Activated CD4-positive, alpha-beta memory T cell treated with anti-CD3 and anti-CD28 coated beads for 36 hours (primary cell): ENCODE measurements around the gene LSR. TPM values are rescaled to one million over a fixed set of nuclear protein-coding genes. Genes with fewer than 3 reads are reported as not detected.

ENCODE experiments used
- CTCF ChIA-PET: fragments of 350-600 bp; sonication (Branson Sonifier 250); formaldehyde crosslinking; loops from one replicate; lab custom pipeline; 2021; ENCODE audit warnings: antibody characterized with exemption, inconsistent platforms; lab: Charles Lee
- POLR2A ChIA-PET: fragments of 350-600 bp; sonication (Branson Sonifier 250); formaldehyde crosslinking; loops from one replicate; lab custom pipeline; 2021; ENCODE audit warnings: antibody characterized with exemption; lab: Charles Lee
- DNase-seq: peaks from one replicate; pipeline ENCODE4 v3.0.0-alpha.2; 2020
- H3K27ac Mint-ChIP-seq: one replicate; pipeline ENCODE4 v1.8.0; 2021; ENCODE audit warnings: mixed read lengths
- H3K27me3 Mint-ChIP-seq: one replicate; pipeline ENCODE4 v1.8.0; 2021; ENCODE audit warnings: mixed read lengths
- H3K36me3 Mint-ChIP-seq: one replicate; pipeline ENCODE4 v1.8.0; 2021; ENCODE audit warnings: mixed read lengths
- H3K4me1 Mint-ChIP-seq: one replicate; pipeline ENCODE4 v1.8.0; 2021; ENCODE audit warnings: low read depth, mixed read lengths
- H3K4me3 Mint-ChIP-seq: one replicate; pipeline ENCODE4 v1.8.0; 2021; ENCODE audit warnings: mild to moderate bottlenecking, mixed read lengths
- H3K9me3 Mint-ChIP-seq: one replicate; pipeline ENCODE4 v1.8.0; 2021; ENCODE audit warnings: mixed read lengths
- intact Hi-C: fragments of 100-400 bp; cut with micrococcal nuclease; formaldehyde crosslinking; loops from one replicate; pipeline ENCODE4 v1.15.1; 2023
- total RNA-seq, 2 experiments: library from RNA; stranded (reverse); gene quantifications; one replicate each; pipeline ENCODE4 v1.2.3, GENCODE V29; 2021

Gene LSR
- total RNA-seq, 2 experiments from 2014 or later, result 25.4 to 28.7 TPM

GRCh38 chr19:35272954-35273649, 24.3 kb downstream of the LSR start:
- DNase-seq, result no peak
- intact Hi-C loops, result no loop called here
- POLR2A ChIA-PET, result no interaction called here
- H3K4me1 Mint-ChIP-seq, result peaks cover 16% of the 10 kb centered on the region
- CTCF ChIA-PET, result no interaction called here
- no peaks in the 10 kb centered on the region for H3K27me3 Mint-ChIP-seq
- H3K9me3 Mint-ChIP-seq, result no peaks in the 10 kb centered on the region
- no peak overlapping the region for H3K4me3 Mint-ChIP-seq
- no peak overlapping the region for H3K27ac Mint-ChIP-seq
- H3K36me3 Mint-ChIP-seq, result peaks cover 47% of the 10 kb centered on the region

GRCh38 chr19:35273686-35274259, 25.0 kb downstream of the LSR start:
- ChIA-PET CTCF (no interaction called here), POLR2A (no interaction called here)
- H3K4me3 Mint-ChIP-seq, result no peak overlapping the region
- DNase-seq, result no peak
- H3K27me3 Mint-ChIP-seq, result no peaks in the 10 kb centered on the region
- peaks cover 47% of the 10 kb centered on the region for H3K36me3 Mint-ChIP-seq
- no peaks in the 10 kb centered on the region for H3K9me3 Mint-ChIP-seq
- peaks cover 16% of the 10 kb centered on the region for H3K4me1 Mint-ChIP-seq
- H3K27ac Mint-ChIP-seq, result no peak overlapping the region
- intact Hi-C loops, result no loop called here

- intact Hi-C loops, result no loop called here
- no peak for DNase-seq
- no peaks in the 10 kb centered on the region for H3K27me3 Mint-ChIP-seq
- no peak overlapping the region for H3K27ac Mint-ChIP-seq
- no peaks in the 10 kb centered on the region for H3K9me3 Mint-ChIP-seq
- ChIA-PET POLR2A (interaction anchor here (1.4 to 1.5 kb wide), 2 partner anchors 10 to 195 kb away, joined by 3 to 4 read pairs; no protein-coding TSS in a partner anchor), CTCF (no interaction called here)
- peaks cover 16% of the 10 kb centered on the region for H3K4me1 Mint-ChIP-seq
- peaks cover 47% of the 10 kb centered on the region for H3K36me3 Mint-ChIP-seq
- H3K4me3 Mint-ChIP-seq, result no peak overlapping the region
Observed at GRCh38 chr19:35274323-35274722, 25.5 kb downstream of the LSR start.

GRCh38 chr19:35276706-35277281, 28.0 kb downstream of the LSR start:
- ChIA-PET CTCF (no interaction called here), POLR2A (no interaction called here)
- H3K27ac Mint-ChIP-seq, result no peak overlapping the region
- intact Hi-C loops, result no loop called here
- DNase-seq, result no peak
- no peak overlapping the region for H3K4me3 Mint-ChIP-seq
- peaks cover 2% of the 10 kb centered on the region for H3K27me3 Mint-ChIP-seq
- peaks cover 5% of the 10 kb centered on the region for H3K4me1 Mint-ChIP-seq
- no peaks in the 10 kb centered on the region for H3K9me3 Mint-ChIP-seq
- peaks cover 36% of the 10 kb centered on the region for H3K36me3 Mint-ChIP-seq

GRCh38 chr19:35278578-35279284, 29.9 kb downstream of the LSR start:
- H3K27me3 Mint-ChIP-seq, result peaks cover 14% of the 10 kb centered on the region
- no peaks in the 10 kb centered on the region for H3K9me3 Mint-ChIP-seq
- intact Hi-C loops, result no loop called here
- H3K4me3 Mint-ChIP-seq, result no peak overlapping the region
- DNase-seq, result no peak
- ChIA-PET POLR2A (no interaction called here), CTCF (interaction anchor here (0.8 to 1.0 kb wide), 2 partner anchors 125 to 216 kb away, joined by 3 read pairs; no protein-coding TSS in a partner anchor)
- H3K4me1 Mint-ChIP-seq, result peaks cover 2% of the 10 kb centered on the region
- H3K27ac Mint-ChIP-seq, result no peak overlapping the region
- peaks cover 25% of the 10 kb centered on the region for H3K36me3 Mint-ChIP-seq

GRCh38 chr19:35279374-35279773, 30.6 kb downstream of the LSR start:
- Mint-ChIP-seq H3K27me3 (peaks cover 14% of the 10 kb centered on the region), H3K4me3 (no peak overlapping the region), H3K27ac (no peak overlapping the region), H3K36me3 (peaks cover 20% of the 10 kb centered on the region), H3K9me3 (no peaks in the 10 kb centered on the region), H3K4me1 (peaks cover 2% of the 10 kb centered on the region)
- intact Hi-C loops, result no loop called here
- no peak for DNase-seq
- ChIA-PET POLR2A (no interaction called here), CTCF (interaction anchor here (0.8 kb wide), 1 partner anchor 215 kb away, joined by 3 read pairs; no protein-coding TSS in a partner anchor)

GRCh38 chr19:35279985-35280821, 31.4 kb downstream of the LSR start:
- CTCF ChIA-PET, result interaction anchor here (1.3 kb wide), 1 partner anchor 138 kb away, joined by 3 read pairs; no protein-coding TSS in a partner anchor
- H3K9me3 Mint-ChIP-seq, result no peaks in the 10 kb centered on the region
- H3K4me3 Mint-ChIP-seq, result no peak overlapping the region
- H3K36me3 Mint-ChIP-seq, result peaks cover 14% of the 10 kb centered on the region
- H3K4me1 Mint-ChIP-seq, result peaks cover 2% of the 10 kb centered on the region
- H3K27ac Mint-ChIP-seq, result no peak overlapping the region
- peaks cover 17% of the 10 kb centered on the region for H3K27me3 Mint-ChIP-seq
- no peak for DNase-seq
- POLR2A ChIA-PET, result interaction anchor here (0.8 kb wide), 1 partner anchor 70 kb away, joined by 3 read pairs; no protein-coding TSS in a partner anchor
- intact Hi-C loops, result no loop called here

GRCh38 chr19:35281303-35281702, 32.5 kb downstream of the LSR start:
- ChIA-PET CTCF (interaction anchor here (1.3 kb wide), 1 partner anchor 139 kb away, joined by 3 read pairs; no protein-coding TSS in a partner anchor), POLR2A (no interaction called here)
- intact Hi-C loops, result no loop called here
- Mint-ChIP-seq H3K27me3 (peaks cover 19% of the 10 kb centered on the region), H3K27ac (no peak overlapping the region), H3K4me3 (no peak overlapping the region), H3K9me3 (no peaks in the 10 kb centered on the region), H3K4me1 (peaks cover 2% of the 10 kb centered on the region), H3K36me3 (peaks cover 5% of the 10 kb centered on the region)
- DNase-seq, result no peak

- ChIA-PET POLR2A (interaction anchor here (1.4 kb wide), 1 partner anchor 9 kb away, joined by 4 read pairs; no protein-coding TSS in a partner anchor), CTCF (interaction anchor here (0.7 kb wide), 1 partner anchor 63 kb away, joined by 3 read pairs; no protein-coding TSS in a partner anchor)
- Mint-ChIP-seq H3K36me3 (no peaks in the 10 kb centered on the region), H3K9me3 (no peaks in the 10 kb centered on the region), H3K4me3 (no peak overlapping the region), H3K27me3 (peaks cover 19% of the 10 kb centered on the region), H3K4me1 (peaks cover 2% of the 10 kb centered on the region), H3K27ac (no peak overlapping the region)
- intact Hi-C loops, result no loop called here
- DNase-seq, result no peak
Observed at GRCh38 chr19:35284153-35285094, 35.6 kb downstream of the LSR start.

- DNase-seq, result no peak
- Mint-ChIP-seq H3K4me1 (peaks cover 2% of the 10 kb centered on the region), H3K27ac (no peak overlapping the region), H3K27me3 (peaks cover 19% of the 10 kb centered on the region), H3K36me3 (no peaks in the 10 kb centered on the region), H3K9me3 (no peaks in the 10 kb centered on the region), H3K4me3 (no peak overlapping the region)
- CTCF ChIA-PET, result interaction anchor here (0.7 kb wide), 1 partner anchor 62 kb away, joined by 3 read pairs; no protein-coding TSS in a partner anchor
- POLR2A ChIA-PET, result interaction anchor here (1.4 kb wide), 1 partner anchor 10 kb away, joined by 4 read pairs; no protein-coding TSS in a partner anchor
- intact Hi-C loops, result no loop called here
Observed at GRCh38 chr19:35285095-35285449, 36.3 kb downstream of the LSR start.
